ENCODE measurements around the gene PANK3. TPM values are rescaled to one million over a fixed set of nuclear protein-coding genes. Genes with fewer than 3 reads are reported as not detected.

PANK3 gene
- total RNA-seq, 1 experiment from 2014 or later, result 79.7 TPM

- H3K4me3 ChIP-seq (ENCODE audit: low read depth in 2 of 2, low read length in 2 of 2), result no peak overlapping the region
- DNase-seq (ENCODE audit: low read depth, low spot score) (no peak), ATAC-seq (no peak)
- no peak overlapping the region for H3K27ac ChIP-seq (ENCODE audit: low read length)
- H3K36me3 ChIP-seq (ENCODE audit: control insufficient read depth, insufficient read depth, low read length), result peaks cover 17% of the 10 kb centered on the region
- ChIA-PET CTCF (no interaction called here), POLR2A (no interaction called here)
- H3K27me3 ChIP-seq (ENCODE audit: control insufficient read depth, insufficient read depth, low read length), result no peaks in the 10 kb centered on the region
- in situ Hi-C loops (cut with HindIII; ENCODE audit: low pct_unique_long_range_greater_than_20kb, low sequenced_read_pairs) (no loop called here), intact Hi-C loops (cut with micrococcal nuclease; ENCODE audit: unreplicated experiment) (no loop called here)
- no peaks in the 10 kb centered on the region for H3K4me1 ChIP-seq (ENCODE audit: control insufficient read depth, insufficient read depth, low read length)
- TF ChIP-seq REST (IDR thresholded peaks at IDR 0.05; ENCODE audit: insufficient read depth in 1 of 2, low read depth in 2 of 2, low read length in 1 of 2) (no peak), CTCF (IDR thresholded peaks at IDR 0.05) (no peak), POLR2AphosphoS5 (IDR thresholded peaks at IDR 0.05; ENCODE audit: low read depth, low read length) (no peak), SIN3A (IDR thresholded peaks at IDR 0.05; ENCODE audit: borderline replicate concordance, insufficient read depth, low read depth, low read length) (no peak), TCF7L2 (IDR thresholded peaks at IDR 0.05; ENCODE audit: low read depth, low read length) (no peak)
- H3K9me3 ChIP-seq (ENCODE audit: control insufficient read depth, insufficient read depth, low read depth, low read length), result no peaks in the 10 kb centered on the region
- no TSS peak for BruUV-seq (replicated peaks)
Observed at GRCh38 chr5:168552146-168552545, 27.0 kb downstream of the PANK3 start.

GRCh38 chr5:168550656-168551055 is 28.5 kb downstream of the PANK3 start:
- no peaks in the 10 kb centered on the region for H3K4me1 ChIP-seq (ENCODE audit: control insufficient read depth, insufficient read depth, low read length)
- BruUV-seq (replicated peaks), result no TSS peak
- in situ Hi-C loops (cut with HindIII; ENCODE audit: low pct_unique_long_range_greater_than_20kb, low sequenced_read_pairs) (no loop called here), intact Hi-C loops (cut with micrococcal nuclease; ENCODE audit: unreplicated experiment) (no loop called here)
- POLR2A ChIA-PET, result no interaction called here
- H3K27me3 ChIP-seq (ENCODE audit: control insufficient read depth, insufficient read depth, low read length), result no peaks in the 10 kb centered on the region
- peaks cover 8% of the 10 kb centered on the region for H3K36me3 ChIP-seq (ENCODE audit: control insufficient read depth, insufficient read depth, low read length)
- TF ChIP-seq SIN3A (IDR thresholded peaks at IDR 0.05; ENCODE audit: borderline replicate concordance, insufficient read depth, low read depth, low read length), result no peak
- TF ChIP-seq POLR2AphosphoS5 (IDR thresholded peaks at IDR 0.05; ENCODE audit: low read depth, low read length), result no peak
- no peak for TF ChIP-seq CTCF (IDR thresholded peaks at IDR 0.05)
- TF ChIP-seq TCF7L2 (IDR thresholded peaks at IDR 0.05; ENCODE audit: low read depth, low read length), result no peak
- TF ChIP-seq REST (IDR thresholded peaks at IDR 0.05; ENCODE audit: insufficient read depth in 1 of 2, low read depth in 2 of 2, low read length in 1 of 2), result no peak
- no peak overlapping the region for H3K27ac ChIP-seq (ENCODE audit: low read length)
- no peaks in the 10 kb centered on the region for H3K9me3 ChIP-seq (ENCODE audit: control insufficient read depth, insufficient read depth, low read depth, low read length)
- CTCF ChIA-PET, result no interaction called here
- no peak for ATAC-seq
- DNase-seq (ENCODE audit: low read depth, low spot score), result no peak
- no peak overlapping the region for H3K4me3 ChIP-seq (ENCODE audit: low read depth in 2 of 2, low read length in 2 of 2)
